NCI-H526 treated with DMSO at 0.1 percent for 48 hours (cell line): ENCODE data around the gene GDPD2.
A peak's percentile ranks its signal among the peaks of the same experiment; 100 is the strongest.

Source experiments
- DNase-seq: peaks from one replicate; lab custom pipeline; 2025; lab: John Stamatoyannopoulos, UW

The GDPD2 gene

DNA sequence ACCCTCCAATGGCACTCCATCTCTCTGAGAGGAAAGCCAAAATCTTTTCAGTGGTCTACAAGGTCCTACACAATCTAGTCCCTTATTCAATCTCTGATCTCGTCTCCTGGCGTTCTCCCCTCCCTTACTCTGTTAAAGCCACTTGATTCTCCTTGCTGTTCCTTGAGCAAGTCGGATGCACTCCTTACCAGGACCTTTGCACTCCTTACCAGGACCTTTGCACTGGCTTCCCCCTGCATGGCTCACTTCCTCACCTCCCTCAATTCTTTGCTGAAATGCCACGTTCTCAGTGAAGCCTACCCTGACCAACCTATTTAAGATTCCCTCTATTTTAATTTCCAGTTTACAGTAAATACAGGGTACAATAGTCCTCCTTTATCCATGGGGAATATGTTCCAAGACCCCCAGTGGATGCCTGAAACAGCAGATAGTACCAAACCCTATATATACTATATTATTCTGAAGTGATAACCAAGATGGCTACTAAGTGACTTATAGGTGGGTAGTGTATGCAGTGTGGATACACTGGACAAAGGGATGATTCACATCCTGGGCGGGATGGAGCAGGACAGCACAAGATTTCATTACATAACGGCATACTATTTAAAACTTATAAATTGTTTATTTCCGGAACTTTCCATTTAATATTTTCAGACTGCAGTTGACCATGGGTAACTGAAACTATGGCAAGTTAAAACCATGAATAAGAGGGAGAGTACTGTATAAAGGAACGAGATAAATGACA lies 15.0 kb downstream of the GDPD2 start:
- no peak for DNase-seq

DNA sequence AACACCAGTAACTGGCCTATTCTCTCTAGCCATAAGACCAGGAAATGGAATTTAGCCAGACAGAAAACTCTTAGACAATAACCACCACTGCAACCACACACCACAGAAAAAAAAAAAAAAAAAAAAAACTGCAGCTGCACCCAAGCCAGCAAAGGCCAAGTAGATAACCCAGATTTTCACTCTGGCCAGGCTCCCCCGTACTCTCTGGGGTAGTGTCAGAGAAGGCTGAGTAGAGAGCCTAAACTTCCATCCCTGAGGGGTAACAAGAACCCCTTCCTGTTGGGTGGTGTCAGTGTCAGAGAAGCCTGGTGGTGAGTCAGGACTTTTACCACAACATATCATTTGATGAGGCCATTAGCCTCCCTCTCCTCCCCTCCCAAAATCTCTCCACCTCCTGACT lies 15.9 kb downstream of the GDPD2 start:
- DNase-seq, result no peak

DNA sequence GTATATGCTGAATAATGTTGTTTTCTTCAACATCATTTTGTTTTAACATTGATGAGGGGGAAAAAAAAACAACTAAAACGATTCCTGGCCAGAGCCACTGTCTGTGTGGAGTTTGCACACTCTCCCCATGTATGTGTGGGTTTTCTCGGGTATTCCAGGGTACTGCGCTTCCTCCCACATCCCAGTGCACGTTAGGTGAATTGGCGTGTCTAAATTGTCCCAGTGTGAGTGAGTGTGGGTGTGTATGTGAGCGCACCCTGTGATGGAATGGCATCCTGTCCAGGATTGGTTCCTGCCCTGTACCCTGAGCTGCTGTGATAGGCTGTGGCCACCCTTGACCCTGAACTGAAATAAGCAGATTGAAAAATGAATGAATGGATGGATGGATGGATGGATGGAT lies 19.1 kb downstream of the GDPD2 start:
- no peak for DNase-seq

GRCh38 chrX:70444326-70444945 lies 21.3 kb downstream of the GDPD2 start, which contains the start of gene DLG3:
DLG3 (plus strand) TSS chrX:70444835; CDS start chrX:70445202, 367 bp downstream.
- DNase-seq, result no peak

DNA sequence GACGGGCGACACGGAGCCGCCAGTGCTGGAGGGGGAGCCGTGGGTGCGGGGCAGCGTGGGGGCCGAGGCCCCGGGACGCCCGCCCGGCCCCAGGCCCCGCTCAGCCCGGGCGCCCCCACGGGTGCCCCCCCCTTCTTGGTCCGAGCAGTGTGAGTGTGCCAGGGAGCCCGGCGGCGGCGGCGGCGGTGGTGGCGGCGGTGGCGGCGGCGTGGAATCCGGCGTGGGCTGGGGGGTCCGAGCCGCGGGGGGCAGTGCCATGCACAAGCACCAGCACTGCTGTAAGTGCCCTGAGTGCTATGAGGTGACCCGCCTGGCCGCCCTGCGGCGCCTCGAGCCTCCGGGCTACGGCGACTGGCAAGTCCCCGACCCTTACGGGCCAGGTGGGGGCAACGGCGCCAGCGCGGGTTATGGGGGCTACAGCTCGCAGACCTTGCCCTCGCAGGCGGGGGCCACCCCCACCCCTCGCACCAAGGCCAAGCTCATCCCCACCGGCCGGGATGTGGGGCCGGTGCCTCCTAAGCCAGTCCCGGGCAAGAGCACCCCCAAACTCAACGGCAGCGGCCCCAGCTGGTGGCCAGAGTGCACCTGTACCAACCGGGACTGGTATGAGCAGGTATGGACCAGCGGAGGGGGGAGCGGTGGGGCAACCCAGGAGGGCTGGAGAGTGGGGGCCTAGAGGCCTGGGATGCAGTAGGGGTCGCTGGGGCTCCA lies 22.0 kb downstream of the GDPD2 start:
- DNase-seq, result no peak

- no peak for DNase-seq
Measured at GRCh38 chrX:70445951-70446350, 22.8 kb downstream of the GDPD2 start.

DNA sequence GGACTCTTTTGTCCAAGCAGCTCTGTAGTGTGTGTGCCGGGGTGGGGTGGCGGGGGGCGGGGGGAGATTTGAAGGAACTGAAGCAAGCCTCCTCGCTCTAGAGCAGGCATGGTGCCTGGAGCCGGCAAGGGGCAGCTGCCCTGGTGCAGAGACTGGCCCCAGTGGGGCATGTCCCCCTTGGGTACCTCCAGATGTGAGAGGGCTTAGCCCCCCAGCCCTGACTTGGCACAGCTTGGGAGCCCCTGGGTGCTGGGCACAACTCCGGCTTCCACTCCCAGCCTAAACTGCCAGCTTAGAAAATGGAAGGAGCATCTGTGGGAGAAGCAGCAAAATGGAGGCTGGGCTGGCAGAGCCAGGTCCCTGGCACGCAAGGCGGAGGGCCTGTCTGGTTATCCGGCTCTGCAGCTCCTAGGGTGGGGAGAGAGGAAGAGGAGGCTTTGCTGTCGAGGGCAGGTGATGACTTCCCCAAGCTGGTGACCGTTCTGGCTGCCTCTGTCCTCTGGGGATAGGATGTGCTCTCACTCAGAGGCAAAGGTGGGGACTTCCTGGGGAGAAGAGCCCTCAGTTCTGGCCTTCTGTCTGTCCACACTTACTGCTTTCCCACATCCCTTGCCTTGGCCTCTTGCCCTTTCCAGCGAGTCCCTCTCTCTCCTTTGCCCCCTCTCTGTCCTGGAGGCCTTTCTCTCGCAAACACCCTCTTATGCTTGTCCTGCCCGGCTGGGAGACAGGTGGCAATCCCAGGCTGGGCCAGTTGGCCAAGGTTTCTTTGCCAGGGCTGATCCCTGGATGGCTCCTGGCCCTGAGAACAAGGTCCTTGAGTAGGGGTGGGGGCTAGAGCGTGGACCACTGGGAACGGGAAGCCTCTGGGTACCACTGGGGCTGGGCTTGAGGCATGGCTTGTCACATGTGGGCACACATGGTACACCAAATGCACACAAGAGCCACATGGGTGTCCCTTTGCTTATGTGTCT lies 23.6 kb downstream of the GDPD2 start:
- DNase-seq, result no peak

- no peak for DNase-seq
Measured at GRCh38 chrX:70449457-70449966, 26.4 kb downstream of the GDPD2 start.

DNA sequence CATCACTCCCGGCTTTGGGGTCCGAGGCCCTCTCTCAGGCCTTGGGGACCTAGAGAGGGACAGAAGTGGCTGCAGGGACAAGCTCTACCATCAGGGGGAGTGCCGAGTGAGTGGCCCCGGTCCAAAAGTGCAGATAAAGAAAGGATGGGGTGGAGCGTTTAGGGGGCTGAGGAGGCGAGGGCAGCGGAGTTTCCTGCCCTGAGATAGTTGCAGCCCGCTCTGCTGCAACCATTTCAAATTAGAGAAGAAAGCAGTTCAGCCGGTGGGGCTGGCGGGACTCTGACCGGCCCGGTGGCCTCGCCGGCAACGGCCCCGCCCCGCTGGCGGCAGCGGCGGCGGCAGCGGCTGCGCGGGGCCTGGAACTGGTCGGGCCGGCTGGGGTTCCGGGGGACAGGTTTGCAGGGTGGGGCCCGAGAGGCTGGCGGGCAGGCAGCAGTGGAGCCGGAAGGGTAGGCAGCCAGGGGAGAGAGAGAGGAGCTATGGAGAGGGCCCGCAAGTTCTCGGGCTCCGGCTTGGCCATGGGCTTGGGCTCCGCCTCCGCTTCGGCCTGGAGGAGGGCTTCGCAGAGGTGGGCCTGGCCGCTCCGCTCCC lies 29.1 kb downstream of the GDPD2 start:
- DNase-seq, result no peak

GRCh38 chrX:70453024-70453618 lies 30.0 kb downstream of the GDPD2 start:
- DNase-seq, result no peak

DNA sequence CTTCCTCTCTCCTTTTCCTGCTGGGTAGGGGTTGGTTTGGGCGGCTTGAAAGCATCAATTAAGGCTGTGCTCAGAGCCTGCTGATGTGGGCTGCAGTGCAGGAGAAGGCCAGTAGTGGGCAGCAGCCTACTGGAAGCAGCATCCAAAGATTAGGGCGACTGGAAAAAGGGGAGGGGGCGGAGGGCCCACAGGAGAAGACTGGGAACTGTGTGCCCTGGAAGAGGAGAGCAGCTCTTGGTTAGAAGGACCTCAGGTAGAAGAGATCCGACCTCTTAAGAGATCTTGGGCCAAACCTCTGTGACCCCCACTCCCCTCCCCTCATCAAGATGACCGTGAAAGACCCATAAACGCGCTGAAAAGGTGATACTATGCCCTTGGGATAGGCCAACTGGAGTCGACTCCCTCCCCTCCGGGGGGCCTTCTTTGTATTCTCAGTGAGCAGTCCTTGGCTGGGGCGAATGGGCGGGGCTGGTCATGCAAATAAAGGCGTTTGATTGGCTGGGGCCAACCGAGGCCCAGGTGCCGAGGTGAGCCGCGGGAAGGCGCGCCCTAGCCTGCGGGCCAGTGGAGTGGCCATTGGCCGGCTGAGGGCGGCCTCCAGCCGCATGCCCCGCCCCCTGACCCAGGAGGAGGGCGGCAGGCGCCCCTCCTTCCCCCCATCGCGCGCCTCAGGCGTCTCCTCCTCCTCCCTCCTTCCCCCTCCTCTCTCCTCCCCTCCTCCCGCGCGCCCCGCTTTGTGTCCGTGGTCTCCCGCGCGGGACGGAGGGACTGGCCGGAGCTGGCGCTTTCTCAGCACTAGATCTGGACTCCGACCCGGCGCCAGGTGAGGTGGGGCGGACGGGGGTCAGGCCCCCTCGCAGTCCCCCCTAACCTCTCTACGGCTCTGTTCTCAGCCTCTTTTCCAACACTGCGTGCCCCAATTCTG lies 31.6 kb downstream of the GDPD2 start:
- DNase-seq, result peak; percentile 87

DNA sequence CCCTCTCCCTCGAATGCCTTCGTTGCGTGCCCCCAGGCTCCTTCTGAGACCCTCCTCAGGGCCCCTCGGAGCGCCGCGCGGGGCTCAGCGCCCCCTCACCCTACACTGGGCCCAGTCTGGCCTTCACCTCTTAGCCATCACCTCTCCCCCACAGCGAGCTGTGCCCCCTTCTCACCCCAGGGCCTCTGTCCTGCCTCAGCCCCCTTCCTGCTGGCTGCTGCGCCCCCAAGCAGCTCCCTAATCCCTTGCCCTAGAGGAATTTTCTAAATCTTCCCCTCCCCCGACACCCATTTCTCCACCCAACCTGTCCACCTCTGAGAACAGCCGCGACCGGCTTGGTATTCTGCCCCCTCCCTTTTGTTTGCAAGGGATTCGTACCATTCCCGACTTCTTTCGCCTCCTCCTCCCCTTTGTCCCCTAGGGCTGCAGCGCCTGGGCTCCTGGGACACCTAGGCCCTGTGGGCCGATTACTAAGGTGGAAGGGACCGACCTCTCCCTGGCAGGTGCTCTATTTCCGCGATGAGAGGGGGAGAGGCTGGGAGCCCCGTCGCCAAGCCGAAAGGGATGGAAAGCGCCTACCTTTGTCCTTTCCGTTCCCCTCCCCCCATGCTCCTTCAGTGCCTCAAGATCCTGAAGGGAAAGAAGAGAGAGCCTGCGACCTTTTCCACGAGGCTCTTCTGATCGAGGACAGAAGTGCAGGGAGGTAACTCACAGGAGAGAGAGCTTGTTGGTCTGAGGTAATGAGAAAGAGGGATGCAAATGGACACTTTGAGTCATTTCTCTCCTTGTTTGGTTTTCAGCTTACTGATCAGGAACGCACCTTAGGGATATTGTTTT lies 32.5 kb downstream of the GDPD2 start:
- DNase-seq, result peak; percentile 38

- DNase-seq, result no peak
Measured at GRCh38 chrX:70456256-70456655, 33.1 kb downstream of the GDPD2 start.

DNA sequence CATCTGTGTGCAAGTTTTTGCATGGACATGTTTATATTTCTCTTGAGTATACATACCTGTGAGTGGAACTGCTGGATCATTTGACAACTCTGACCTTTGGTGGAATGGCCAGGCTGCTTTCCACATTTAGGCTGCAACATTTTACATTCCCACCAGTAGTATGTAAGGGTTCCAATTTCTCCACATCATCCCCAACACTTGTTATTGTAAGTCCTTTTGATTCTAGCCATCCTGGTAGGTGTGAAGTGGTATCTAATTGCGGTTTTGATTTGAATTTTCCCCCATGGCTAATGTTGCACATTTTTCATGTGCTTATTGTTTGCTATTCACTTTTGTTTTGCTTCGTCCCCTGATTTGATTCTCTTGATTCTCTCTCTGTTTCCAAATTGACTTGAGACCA lies 37.9 kb downstream of the GDPD2 start:
- no peak for DNase-seq

DNA sequence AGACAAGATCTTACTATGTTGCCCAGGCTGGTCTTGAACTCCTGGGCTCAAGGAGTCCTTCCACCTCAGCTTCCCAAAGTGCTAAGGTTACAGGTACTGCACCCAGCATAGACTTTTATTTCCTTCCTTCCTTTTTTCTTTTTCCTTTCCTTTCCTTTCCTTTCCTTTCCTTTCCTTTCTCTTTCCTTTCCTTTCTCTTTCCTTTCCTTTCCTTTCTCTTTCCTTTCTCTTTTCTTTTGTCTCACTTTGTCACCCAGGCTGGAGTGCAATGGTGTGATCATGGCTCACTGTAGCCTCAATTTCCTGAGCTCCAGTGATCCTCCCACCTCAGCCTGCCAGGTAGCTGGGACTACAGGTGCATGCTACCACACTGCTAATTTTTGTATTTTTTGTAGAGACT lies 40.9 kb downstream of the GDPD2 start:
- no peak for DNase-seq

GRCh38 chrX:70466968-70467367 lies 43.9 kb downstream of the GDPD2 start:
- no peak for DNase-seq

- no peak for DNase-seq
Measured at GRCh38 chrX:70468709-70469108, 45.6 kb downstream of the GDPD2 start.

GRCh38 chrX:70470850-70471289 lies 47.8 kb downstream of the GDPD2 start:
- DNase-seq, result no peak
